ENCODE measurements around the gene PTPN14.

PTPN14 gene

GRCh38 chr1:214386333-214386732 lies 165.1 kb downstream of the PTPN14 start:
- DNase-seq: no peak

DNA sequence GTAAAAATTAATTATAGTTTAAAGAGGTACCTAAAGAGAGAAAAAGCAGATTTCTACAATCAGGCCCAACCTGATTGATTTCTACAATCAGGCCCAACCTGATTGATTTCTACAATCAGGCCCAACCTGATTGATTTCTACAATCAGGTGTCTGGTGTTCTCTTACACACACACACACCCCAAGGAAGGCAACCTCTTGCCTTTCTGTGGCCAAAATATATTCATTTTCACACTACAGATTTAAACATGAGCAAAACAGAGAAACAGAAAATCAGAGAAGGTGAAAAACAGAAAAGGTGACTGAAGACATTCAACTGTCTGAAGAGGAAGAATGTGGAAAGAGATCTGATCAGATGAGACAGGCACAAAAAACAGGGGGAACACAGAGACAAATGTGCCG lies 166.0 kb downstream of the PTPN14 start:
- no peak for DNase-seq

DNA sequence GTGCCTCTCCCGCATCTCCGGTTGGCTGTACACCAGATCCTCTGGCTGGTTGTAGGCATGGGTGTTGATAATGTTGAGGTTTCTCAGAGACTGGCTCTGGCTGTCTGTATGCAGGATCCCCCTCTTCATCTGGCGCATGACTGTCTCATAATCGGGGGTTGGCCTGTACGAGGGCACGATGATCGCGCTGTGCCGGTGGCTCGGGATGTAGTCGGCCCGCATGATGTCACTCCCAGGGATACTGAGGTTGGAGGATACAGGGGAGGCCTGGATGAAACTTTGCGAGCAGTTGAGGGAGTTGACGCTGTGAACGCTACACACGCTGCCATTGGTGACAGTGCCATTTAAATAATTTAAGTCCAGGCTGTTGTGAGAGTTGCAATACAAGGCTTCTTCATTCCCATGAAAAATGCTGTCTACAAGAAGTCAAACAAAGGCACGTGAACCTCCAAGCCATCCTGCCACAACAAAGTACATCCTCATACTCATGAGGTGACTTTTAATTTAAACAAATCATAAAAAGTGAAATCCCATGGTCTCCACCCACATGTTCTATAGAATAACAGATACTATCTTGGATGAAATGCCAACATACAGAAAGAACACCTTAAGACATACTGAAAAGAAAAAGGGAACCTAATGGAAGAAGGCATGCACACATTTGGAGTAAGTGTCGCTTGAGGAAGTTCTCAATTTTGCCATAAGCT lies 166.9 kb downstream of the PTPN14 start:
- no peak for DNase-seq

DNA sequence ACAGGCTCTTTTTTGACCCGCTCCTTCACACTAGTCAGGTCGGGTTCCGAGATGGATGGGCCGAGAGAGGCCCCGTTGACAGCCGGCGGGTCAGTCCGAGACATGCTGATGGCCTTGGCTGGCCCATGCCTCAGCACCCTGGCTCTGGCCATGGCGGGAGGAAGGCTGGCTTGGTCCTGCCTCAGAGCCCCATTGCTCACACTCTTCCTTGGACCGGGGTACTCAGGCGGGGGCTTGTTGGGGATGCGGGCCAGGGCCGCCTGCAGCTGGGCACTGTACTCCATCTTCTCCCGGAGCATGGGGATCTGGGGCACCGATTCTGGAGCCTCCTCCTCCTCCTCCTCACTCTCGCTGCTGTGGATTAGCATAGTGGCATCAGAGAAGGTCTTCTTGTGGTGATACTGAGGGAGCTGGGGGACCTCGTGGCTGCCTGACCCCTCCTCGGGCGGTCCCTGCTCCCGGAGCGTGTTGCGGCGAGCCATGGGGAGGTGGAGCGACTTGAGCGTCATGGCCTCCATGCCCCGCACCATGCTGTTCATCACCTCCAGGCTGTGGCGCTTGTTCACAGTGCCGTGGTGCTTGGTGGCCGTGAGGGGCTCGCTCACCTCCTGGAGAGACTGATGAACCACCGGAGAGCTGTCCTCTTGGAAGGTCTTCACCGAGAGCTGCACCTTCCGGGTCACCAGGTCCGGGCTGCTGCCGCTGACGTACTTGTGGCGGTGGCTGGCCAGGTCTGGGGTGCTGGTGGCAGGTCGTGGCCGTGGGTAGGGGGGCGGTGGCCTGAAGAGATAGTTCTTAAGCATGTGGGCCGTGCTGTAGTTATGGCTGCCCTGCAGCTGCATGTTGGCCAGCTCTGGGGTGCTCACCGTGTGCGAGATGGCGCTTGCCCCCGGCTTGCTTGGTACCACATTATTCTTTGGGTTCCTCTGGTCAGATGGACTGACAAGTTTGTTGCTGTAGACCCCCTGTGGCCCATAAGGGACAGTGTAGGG lies 167.7 kb downstream of the PTPN14 start:
- no peak for DNase-seq

DNA sequence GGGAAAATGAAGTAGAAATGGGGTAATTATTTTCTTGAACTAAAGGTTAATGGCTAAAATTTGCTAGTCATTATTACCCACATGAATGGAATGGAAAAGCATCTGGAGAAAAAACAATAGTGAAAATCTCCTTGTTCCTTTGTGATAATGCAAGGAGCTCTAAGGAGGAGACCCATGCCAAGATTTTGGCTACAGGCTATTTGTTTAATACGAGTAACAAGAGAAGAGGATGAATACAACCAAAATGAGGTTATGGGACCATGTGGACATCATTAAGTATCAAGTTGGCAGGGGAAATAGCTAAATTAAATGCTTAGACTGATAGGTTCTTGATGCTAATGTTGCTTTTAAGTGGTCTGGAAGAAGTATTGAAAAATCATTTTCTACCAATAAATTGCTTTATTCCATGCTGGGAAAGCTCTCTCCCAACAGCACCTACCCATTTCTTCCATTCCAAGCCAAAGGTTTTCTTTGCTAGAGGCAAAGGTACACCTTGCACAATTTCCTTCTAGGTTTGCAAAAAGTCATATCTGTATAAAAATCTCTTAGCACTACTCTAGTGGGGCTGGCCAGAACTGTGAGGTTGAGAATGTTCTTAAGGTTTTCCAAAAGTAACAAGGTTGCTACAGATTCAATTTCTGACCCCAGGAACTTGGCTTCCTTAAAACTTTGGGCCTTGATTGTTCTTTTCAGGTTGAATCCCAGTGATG lies 170.3 kb downstream of the PTPN14 start:
- DNase-seq: no peak

- no peak for DNase-seq
Observed at GRCh38 chr1:214380396-214380795, 171.0 kb downstream of the PTPN14 start.

DNA sequence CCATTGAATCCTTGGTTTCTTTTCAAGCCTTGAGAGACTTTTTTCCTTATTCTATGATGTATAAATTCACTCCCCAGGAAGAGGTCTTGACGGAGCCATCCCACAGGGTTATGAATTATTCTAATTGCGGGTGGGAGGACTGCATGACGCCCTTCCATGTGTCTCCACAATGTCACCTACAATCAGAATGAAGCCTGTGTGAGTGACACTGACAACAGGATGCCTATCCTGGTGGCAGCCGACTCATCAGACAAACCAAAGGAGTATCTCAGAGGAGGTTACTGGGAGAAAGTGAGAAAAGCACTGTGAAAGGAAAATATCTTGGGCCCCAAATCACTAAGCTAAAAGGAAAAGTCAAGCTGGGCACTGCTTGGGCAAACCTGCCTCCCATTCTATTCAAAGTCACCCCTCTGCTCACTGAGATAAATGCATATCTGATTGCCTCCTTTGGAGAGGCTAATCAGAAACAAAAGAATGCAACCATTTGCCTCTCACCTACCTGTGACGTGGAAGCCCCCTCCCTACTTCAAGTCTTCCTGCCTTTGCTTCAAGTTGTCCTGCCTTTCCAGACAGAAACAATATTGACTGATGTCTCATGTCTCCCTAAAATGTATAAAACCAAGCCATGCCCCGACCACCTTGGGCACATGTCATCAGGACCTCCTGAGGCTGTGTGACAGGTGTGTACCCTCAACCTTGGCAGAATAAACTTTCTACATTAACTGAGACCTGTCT lies 172.0 kb downstream of the PTPN14 start:
- no peak for DNase-seq

- no peak for DNase-seq
Observed at GRCh38 chr1:214378492-214378891, 172.9 kb downstream of the PTPN14 start.

DNA sequence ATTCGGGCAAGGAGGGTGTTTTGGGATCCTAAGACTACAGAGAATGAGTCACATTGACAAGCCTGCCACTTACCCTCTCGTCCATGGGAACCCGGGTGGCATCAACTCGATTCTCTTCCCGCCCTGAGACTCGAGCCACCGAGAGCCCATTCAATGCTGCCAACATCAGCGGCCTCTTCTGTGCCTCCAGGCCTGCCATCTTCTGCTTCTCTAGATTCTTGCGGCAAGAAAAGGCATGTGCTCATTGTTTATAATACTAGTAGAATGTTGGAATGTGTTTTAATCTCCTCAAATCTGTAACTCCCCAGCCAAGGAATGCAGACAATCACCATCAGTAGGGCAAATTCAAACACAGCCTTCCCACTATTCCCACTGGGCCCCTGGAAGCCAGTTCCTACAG lies 173.5 kb downstream of the PTPN14 start:
- no peak for DNase-seq

GRCh38 chr1:214377485-214377884 lies 173.9 kb downstream of the PTPN14 start:
- DNase-seq: no peak

- DNase-seq: no peak
Observed at GRCh38 chr1:214372092-214372491, 179.3 kb downstream of the PTPN14 start.

GRCh38 chr1:214370615-214371014 lies 180.8 kb downstream of the PTPN14 start:
- DNase-seq: no peak

GRCh38 chr1:214369364-214369763 lies 182.0 kb downstream of the PTPN14 start:
- DNase-seq: no peak

DNA sequence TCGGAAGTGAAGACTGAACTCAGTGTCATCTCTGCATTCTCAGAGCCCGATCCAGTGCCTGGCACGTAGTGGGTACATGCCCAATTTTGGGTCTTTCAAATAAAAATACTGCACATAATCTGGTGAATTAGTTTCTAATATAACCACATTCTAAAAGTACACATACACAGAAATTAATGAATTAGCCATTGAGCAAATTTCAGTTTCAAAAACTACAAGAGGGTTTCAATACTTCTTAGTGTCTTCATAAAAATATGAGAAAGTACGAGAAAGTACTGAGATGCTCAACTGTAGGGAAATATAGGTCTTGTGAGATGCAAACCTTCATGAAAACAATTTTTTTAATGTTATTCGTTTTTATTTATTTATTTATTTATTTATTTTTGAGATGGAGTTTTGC lies 183.6 kb downstream of the PTPN14 start:
- no peak for DNase-seq

DNA sequence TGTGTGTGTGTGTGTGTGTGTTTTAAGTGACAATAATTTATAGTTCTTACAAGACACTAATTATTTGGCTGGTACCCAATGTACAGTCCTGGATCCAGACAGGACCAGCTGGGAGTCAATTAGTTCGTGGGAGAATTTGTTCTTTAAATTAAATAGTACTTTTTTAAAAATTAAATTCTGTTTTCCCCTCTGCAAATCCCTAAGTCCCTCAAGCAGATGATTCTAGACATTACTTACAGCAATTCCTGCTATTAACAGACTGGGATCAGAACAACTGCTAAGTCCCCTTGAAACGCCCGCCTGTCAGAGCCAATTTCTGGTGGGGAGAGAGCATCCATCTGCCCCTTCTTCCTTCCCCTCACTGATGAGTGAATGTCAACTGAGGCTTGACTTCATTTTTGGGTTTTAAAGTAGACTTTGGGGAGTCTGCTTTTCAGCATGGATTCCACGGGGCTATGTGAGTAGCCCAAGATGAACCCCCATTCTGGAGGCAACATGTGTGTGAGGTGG lies 186.6 kb downstream of the PTPN14 start:
- no peak for DNase-seq

- DNase-seq: no peak
Observed at GRCh38 chr1:214364386-214364785, 187.0 kb downstream of the PTPN14 start.

- no peak for DNase-seq
Observed at GRCh38 chr1:214363386-214363785, 188.0 kb downstream of the PTPN14 start.

GRCh38 chr1:214362188-214362882 lies 189.1 kb downstream of the PTPN14 start:
- DNase-seq: no peak

DNA sequence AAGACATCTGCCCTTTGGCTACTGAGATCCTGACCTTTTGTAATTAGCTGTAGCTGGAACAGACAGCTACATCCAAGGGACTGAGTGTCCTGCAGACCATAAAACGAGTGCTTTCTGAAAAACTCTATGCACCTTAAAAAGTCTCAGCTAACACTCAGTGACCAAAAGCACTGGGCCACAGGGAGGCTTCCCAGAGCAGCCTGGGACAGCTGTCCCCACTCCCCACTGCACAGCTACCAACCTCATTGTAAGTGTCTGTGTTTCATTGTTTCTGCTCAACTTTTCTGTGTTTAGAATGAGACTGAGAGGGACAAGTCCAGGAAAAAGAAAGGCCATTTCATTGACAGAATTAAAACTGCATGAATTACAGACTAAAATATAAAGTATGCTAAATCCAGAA lies 189.8 kb downstream of the PTPN14 start:
- DNase-seq: no peak

- DNase-seq: no peak
Observed at GRCh38 chr1:214360525-214361164, 190.8 kb downstream of the PTPN14 start.

DNA sequence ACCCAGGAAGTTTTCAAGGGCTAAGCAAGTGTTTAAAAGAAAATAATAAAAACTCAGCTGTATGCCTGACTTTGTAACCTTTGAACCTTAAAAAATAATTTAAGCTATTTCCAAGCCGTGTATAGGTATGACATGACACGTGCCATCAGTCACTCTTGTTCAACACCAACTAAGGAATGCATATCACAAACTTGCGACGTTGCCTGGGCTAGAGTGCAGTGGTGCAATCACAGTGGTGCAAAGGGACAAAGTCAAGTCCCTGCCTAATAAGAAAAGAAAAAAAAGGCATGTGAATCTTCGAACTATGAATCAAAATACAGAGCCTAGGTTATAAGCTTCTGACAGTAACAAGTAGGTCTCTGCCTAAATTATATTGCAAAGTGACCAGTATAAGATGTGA lies 191.3 kb downstream of the PTPN14 start:
- DNase-seq: no peak
